AML-193 (cell line): ENCODE results near the gene AUTS2.

Source experiments
- DNase-seq, 2 experiments: peaks; one replicate each; lab custom pipeline; 2025; lab: John Stamatoyannopoulos, UW

Gene AUTS2

GRCh38 chr7:69934144-69934903 is 336.0 kb downstream of the AUTS2 start:
- no peak for DNase-seq

- DNase-seq: no peak
Measured at GRCh38 chr7:69935107-69935506, 336.8 kb downstream of the AUTS2 start.

- no peak for DNase-seq
Measured at GRCh38 chr7:69937097-69937496, 338.8 kb downstream of the AUTS2 start.

- no peak for DNase-seq
Measured at GRCh38 chr7:69939317-69939716, 341.0 kb downstream of the AUTS2 start.

GRCh38 chr7:69941077-69941651 is 342.9 kb downstream of the AUTS2 start:
- DNase-seq: no peak

GRCh38 chr7:69942573-69942972 is 344.3 kb downstream of the AUTS2 start:
- no peak for DNase-seq

- DNase-seq: no peak
Measured at GRCh38 chr7:69946901-69947300, 348.6 kb downstream of the AUTS2 start.

GRCh38 chr7:69947998-69948397 is 349.7 kb downstream of the AUTS2 start:
- DNase-seq: no peak

- no peak for DNase-seq
Measured at GRCh38 chr7:69949122-69949521, 350.8 kb downstream of the AUTS2 start.

GRCh38 chr7:69951458-69951857 is 353.2 kb downstream of the AUTS2 start:
- no peak for DNase-seq

- DNase-seq: no peak
Measured at GRCh38 chr7:69953136-69954067, 355.1 kb downstream of the AUTS2 start.

GRCh38 chr7:69956541-69956940 is 358.3 kb downstream of the AUTS2 start:
- DNase-seq: no peak

- no peak for DNase-seq
Measured at GRCh38 chr7:69957661-69958060, 359.4 kb downstream of the AUTS2 start.

GRCh38 chr7:69959789-69960499 is 361.7 kb downstream of the AUTS2 start:
- no peak for DNase-seq

- DNase-seq: no peak
Measured at GRCh38 chr7:69961436-69961835, 363.2 kb downstream of the AUTS2 start.

GRCh38 chr7:69962186-69963065 is 364.2 kb downstream of the AUTS2 start:
- DNase-seq: no peak

GRCh38 chr7:69963393-69963792 is 365.1 kb downstream of the AUTS2 start:
- no peak for DNase-seq

- DNase-seq: no peak
Measured at GRCh38 chr7:69966766-69967591, 368.7 kb downstream of the AUTS2 start.

GRCh38 chr7:69967689-69968450 is 369.6 kb downstream of the AUTS2 start:
- no peak for DNase-seq
